Smooth muscle cell of the brain vasculature (primary cell): ENCODE results near the gene ROMO1.
"Not testable (repeated sequence)": the region's sequence is repeated elsewhere in the genome, so short reads cannot be mapped to it uniquely, and the experiment has no call there.

Source experiments
- DNase-seq: peaks from one replicate; pipeline ENCODE4 v3.0.0-alpha.2; 2012; ENCODE audit warnings: low read depth, low spot score

ROMO1 gene

DNA sequence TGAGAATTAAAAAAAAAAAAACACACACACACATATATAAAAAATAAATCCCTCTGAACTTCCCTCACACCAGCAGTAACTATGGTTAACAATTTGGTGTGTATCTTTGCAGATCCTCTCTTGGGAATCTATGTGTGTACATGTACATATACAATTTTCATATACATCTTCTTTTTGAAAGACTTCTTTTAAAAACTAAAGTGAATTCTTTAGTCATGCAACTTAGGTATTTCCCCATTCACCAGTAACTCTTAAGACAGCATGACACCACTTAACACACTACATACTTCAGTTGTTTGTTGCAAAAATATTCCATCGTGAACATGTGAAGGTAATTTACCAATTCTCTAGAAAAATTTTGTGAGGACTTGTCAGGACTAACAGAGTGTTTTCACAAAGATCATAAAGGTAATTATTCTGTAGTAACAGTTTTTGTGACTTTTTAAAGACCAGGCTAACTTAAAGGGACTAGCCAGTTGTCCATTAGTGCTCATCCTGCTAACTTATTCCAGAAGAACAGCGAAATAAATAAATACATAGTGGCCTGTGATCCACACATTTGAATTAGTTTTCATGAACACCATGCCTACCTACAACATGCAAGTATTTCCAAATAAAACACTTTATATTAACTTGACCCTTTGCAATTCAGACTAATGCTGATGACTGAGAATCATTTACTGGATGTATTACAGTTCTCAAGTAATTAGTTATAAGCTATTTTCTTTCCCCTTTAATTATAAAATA, 30.8 kb downstream of the ROMO1 start:
- DNase-seq, result no peak

GRCh38 chr20:35730583-35731468, 31.6 kb downstream of the ROMO1 start:
- DNase-seq, result no peak

DNA sequence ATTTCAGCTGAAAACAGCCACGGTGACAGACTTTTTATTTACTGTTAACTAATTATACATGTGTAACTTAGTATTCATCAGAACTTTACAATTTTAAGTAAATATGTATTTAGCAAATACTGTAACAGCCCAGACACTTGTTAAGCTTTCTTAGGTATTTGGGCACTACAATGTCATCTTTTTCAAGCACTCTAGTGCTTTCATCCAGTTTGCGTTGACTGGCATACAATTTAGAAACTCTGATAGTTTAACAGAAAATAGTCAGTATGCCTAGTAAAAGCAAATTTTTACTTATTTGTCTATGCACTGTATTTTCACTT, 32.2 kb downstream of the ROMO1 start:
- no peak for DNase-seq

- no peak for DNase-seq
Observed at GRCh38 chr20:35731862-35732643, 32.8 kb downstream of the ROMO1 start.

DNA sequence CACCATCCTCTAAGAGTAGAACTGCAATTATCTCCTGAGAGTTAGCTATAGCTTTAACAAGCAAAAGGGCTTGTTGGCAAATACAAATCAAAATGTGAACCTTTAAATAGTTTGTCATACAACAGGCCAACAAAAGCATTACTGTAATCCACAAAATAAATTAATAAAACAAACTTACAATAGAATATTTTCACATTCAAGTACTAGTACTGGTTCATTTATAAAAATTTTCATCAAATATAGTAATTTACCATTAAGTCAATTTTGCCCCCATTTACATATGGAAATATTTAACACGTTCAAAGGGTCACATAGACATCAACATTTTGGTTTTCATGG, 33.4 kb downstream of the ROMO1 start:
- DNase-seq, result no peak

- DNase-seq, result no peak
Observed at GRCh38 chr20:35734374-35734773, 35.2 kb downstream of the ROMO1 start.

GRCh38 chr20:35734777-35735649, 35.8 kb downstream of the ROMO1 start:
- DNase-seq, result no peak

DNA sequence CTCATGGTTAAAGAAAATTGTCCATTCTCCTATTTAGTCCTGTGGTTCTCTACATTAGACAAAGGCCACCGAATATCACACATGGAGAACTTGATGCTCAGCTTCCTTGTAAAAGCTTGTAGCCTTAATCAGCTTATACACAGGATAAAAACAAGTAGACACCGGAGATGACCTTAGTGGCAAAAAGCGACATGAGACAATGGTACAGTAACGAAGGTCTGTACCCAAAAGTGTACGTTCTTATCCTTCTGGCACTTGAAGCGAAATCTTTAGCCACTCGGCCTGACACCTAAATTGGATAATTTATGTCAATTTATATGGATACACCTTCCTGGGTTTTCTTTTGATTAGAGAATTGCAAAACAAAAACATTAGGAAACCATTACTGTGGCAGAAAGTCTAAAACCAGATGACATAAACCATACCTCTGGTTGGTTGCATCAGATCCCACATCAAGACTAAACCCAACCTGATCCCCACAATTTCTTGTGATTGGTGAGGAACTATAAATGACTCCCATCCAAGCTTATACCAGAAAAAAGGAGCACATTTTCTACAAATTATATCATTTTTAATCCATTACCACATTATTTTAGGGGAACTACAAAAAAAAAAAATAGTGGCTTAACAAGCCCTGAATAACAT, 36.7 kb downstream of the ROMO1 start:
- no peak for DNase-seq

GRCh38 chr20:35737865-35738333, 38.7 kb downstream of the ROMO1 start:
- no peak for DNase-seq

DNA sequence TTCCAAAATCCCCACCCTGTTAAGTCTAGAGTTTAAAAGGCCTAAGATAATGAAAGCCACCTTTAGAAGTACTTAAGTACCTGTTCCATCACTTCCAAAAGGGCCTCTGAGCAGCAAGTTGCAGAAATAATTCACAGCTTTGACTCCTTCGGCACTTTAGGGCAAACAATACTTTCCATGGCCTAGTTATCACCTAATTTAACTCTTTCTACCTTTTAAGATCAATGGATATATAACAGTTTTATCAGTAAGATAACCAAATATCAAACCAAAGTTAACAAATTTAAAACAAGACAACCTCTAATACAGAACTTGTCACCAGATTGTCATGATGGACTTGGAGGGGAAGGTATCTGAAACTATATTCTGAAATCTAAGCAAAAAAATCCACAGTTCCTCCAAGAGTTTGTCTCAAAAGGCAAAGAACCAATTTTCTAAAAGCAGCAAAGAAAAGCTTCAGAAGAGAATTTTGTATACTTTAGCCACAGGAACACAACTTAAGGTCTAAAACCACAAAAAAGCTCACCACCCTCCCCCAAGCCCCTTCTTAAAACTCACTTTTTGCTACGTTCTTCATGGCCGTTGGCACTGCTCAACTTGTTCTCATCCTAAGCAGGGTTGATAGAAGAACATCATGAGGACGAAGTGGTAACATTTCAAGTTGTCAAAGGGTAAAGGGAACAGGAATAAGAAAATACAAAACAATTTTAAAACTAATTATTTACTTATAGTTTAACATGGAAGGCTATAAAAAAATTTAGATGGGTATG, 39.4 kb downstream of the ROMO1 start:
- DNase-seq, result no peak

DNA sequence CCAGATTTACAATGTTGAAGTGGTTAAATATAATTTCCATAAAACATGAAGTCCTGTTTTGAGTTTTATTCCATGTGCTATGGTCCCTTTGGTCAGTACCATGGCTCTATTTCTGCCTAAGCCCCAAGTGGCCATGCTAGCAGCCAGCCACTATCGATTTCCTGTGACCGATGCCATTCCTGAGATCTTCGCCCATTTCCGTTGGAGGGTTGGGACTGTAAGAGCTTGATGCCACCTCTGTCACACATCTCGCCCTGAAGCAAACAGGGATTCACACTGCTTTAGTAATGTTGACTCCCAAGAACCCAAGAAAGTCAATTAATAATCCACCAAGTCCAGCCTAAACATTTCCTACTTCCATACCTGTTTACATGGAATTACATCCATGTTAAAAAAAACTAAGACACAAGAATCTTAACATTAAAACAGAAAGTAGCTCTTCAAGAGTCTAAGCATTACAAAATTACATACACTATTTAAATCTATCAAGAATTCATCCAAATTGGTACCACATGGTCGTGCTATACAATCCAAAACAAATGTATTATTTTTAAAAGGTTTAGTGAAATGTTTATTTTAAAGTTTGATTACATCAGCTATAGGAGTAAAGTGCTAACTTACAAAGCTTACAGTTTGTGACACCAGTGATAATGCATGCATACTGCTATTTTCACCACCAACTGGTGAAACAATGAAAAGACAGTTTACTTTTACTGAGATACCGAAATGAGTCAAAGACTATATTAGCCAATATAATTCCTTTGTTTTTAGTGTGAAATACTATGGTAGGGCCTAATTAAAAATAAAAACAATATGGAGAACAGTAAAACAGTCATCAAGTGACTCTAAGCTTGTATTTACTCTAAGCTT, 40.3 kb downstream of the ROMO1 start:
- DNase-seq, result no peak

GRCh38 chr20:35741892-35742740, 42.9 kb downstream of the ROMO1 start, which contains the start of gene RBM39:
TSS of gene RBM39 (minus strand) at chr20:35742260. CDS start at chr20:35740874, 1,386 bp downstream.
- peak; percentile 100 for DNase-seq

DNA sequence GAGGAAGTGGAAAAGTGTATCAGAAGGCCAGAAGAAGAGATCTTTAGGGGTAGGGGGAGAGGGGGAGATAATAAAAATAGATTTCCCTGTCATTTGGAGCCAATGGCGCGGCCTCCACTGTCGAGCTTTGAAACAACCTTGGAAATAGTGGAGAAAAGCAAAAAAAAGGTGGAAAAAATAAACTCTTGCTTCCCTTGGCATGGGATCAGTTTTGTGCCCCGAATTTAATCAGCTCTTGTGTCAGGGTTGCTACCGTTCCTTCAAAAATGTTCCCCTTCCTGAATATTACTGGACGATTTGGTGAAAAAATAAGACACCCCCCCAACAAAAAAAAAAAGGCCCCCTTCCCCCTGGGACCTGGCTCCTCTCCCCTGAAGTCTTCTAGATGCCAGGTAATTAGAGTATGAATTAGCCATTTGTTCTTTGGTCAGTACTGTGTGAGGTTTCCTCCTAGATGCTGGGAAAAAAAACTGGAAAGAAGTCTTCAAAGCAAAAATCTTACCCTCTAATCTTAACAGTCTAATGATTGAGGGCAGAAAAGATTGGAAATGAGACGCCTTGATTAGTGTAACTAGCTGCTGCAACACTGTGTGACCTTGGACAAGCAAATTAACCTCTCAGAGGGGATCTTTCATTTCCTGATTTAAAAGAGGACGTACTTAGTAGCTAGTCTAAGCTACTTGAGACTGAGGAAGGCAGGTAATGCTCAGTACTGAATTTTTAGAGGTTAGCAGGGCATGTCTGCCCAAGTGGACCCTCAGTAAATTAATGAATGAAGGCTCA, 43.7 kb downstream of the ROMO1 start:
- no peak for DNase-seq

- DNase-seq, result no peak
Observed at GRCh38 chr20:35743693-35744491, 44.7 kb downstream of the ROMO1 start.

- not testable (repeated sequence) for DNase-seq
Observed at GRCh38 chr20:35744492-35744841, 45.3 kb downstream of the ROMO1 start.
